ENCODE results near the gene TMEM233. TPM values are rescaled to one million over a fixed set of nuclear protein-coding genes. Genes with fewer than 3 reads are reported as not detected.
A peak's percentile ranks its signal among the peaks of the same experiment; 100 is the strongest.

TMEM233 gene
- total RNA-seq, 4 donors from 2014 or later = 0.17 to 0.91 (median 0.46) TPM

DNA sequence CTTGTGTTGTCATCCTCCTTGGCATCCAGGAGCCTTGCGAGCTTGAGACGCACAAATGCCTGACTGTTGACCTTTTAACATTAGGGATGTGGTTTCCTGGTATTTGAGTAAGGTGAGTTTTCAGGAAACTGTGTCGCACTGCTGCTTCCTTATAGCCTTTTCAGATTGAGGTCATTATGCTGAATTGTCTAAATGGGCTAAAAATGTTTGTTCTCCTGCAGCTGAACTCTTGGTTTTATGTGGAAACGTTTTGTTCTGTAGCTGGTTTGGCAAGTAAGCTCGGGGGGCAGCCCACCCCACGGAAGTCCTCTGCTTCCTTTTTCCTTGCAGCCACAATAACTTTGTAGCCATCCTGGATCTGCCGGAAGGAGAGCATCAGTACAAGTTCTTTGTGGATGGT is 80.1 kb downstream of the TMEM233 start:
- 71% methylated on average over 7 of the region's 7 CpGs for WGBS
- Histone ChIP-seq H3K4me3 (no peak overlapping the region), H3K27ac (replicated peaks in 1 of 4) (peak overlapping the region; percentile 38 to 68 (median 56)), H3K9me3 (no peaks in the 10 kb centered on the region), H3K4me1 (peaks cover 21 to 53% (median 30%) of the 10 kb centered on the region in 4 donors), H3K36me3 (peaks cover 60 to 79% (median 73%) of the 10 kb centered on the region in 4 donors), H3K27me3 (no peaks in the 10 kb centered on the region)
- no peak for DNase-seq (ENCODE audit: extremely low spot score)
- intact Hi-C loops (cut with DNase I) = no loop called here
- no peak for TF ChIP-seq EP300 (IDR thresholded peaks at IDR 0.05)
- TF ChIP-seq POLR2AphosphoS5 (IDR thresholded peaks at IDR 0.05) = peak; percentile 43 to 52

DNA sequence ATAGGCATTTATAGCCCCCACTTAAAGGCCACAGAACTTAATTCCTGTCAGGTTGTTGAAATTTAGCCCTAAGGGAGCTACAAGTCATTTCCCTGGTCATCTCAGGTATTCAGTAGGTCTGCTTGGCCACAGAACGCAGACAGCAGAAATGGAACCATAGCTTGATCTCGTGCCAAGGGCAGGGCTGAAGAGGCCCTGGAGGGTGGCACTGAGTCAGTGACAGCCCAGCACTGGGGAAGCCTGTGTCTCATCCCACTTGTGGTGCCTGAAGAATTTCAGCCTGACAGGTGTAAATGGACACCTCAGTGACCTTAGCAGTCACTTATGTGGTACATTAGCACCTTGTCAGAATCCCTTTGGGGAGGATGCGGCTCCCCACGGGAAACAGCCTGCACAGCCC is 81.0 kb downstream of the TMEM233 start:
- Histone ChIP-seq H3K9me3 (no peaks in the 10 kb centered on the region), H3K4me1 (peaks cover 17 to 47% (median 21%) of the 10 kb centered on the region in 4 donors), H3K36me3 (peaks cover 69 to 88% (median 82%) of the 10 kb centered on the region in 4 donors), H3K4me3 (no peak overlapping the region), H3K27ac (replicated peaks in 1 of 4) (peak overlapping the region; percentile 38 to 68 (median 56)), H3K27me3 (no peaks in the 10 kb centered on the region)
- intact Hi-C loops (cut with DNase I) = no loop called here
- no peak for DNase-seq (ENCODE audit: extremely low spot score)
- 81% methylated on average over 4 of the region's 4 CpGs for WGBS
- TF ChIP-seq, protein P1, sequence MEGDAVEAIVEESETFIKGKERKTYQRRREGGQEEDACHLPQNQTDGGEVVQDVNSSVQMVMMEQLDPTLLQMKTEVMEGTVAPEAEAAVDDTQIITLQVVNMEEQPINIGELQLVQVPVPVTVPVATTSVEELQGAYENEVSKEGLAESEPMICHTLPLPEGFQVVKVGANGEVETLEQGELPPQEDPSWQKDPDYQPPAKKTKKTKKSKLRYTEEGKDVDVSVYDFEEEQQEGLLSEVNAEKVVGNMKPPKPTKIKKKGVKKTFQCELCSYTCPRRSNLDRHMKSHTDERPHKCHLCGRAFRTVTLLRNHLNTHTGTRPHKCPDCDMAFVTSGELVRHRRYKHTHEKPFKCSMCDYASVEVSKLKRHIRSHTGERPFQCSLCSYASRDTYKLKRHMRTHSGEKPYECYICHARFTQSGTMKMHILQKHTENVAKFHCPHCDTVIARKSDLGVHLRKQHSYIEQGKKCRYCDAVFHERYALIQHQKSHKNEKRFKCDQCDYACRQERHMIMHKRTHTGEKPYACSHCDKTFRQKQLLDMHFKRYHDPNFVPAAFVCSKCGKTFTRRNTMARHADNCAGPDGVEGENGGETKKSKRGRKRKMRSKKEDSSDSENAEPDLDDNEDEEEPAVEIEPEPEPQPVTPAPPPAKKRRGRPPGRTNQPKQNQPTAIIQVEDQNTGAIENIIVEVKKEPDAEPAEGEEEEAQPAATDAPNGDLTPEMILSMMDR (IDR thresholded peaks at IDR 0.05) = no peak
- TF ChIP-seq EP300 (IDR thresholded peaks at IDR 0.05) (no peak), POLR2A (IDR thresholded peaks at IDR 0.05; ENCODE audit: low read depth) (no peak)

GRCh38 chr12:119676022-119676421 is 82.4 kb downstream of the TMEM233 start:
- intact Hi-C loops (cut with DNase I) = no loop called here
- no peak for DNase-seq (ENCODE audit: extremely low spot score)
- Histone ChIP-seq H3K27ac (replicated peaks in 1 of 4) (no peak overlapping the region), H3K27me3 (no peaks in the 10 kb centered on the region), H3K36me3 (peaks cover 81 to 100% (median 97%) of the 10 kb centered on the region in 4 donors), H3K4me1 (peaks cover 12 to 33% (median 13%) of the 10 kb centered on the region in 4 donors), H3K4me3 (no peak overlapping the region), H3K9me3 (no peaks in the 10 kb centered on the region)
- TF ChIP-seq, protein P1 (IDR thresholded peaks at IDR 0.05) = no peak
- TF ChIP-seq POLR2AphosphoS5 (IDR thresholded peaks at IDR 0.05) = no peak
- TF ChIP-seq POLR2A (IDR thresholded peaks at IDR 0.05; ENCODE audit: low read depth) = no peak
- TF ChIP-seq EP300 (IDR thresholded peaks at IDR 0.05) = no peak
- WGBS = 76% methylated on average over 9 of the region's 9 CpGs

DNA sequence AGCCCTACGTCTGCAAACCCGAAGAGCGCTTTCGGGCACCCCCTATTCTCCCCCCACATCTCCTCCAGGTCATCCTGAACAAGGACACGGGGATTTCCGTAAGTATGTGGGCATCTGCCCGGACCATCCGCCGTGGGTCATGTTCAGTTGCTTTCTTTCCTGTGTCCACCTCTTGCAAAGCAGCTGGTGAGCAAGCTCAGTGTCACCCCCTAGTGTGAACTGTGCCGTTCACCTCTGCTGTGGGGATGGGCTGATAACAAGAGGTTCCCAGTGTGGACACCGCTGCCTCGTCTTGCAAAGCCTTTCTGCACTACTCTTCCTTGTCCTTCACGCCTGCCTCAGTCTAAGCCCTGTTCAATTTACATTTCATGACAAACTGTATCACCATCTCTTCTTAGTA is 83.0 kb downstream of the TMEM233 start:
- intact Hi-C loops (cut with DNase I) = no loop called here
- TF ChIP-seq EP300 (IDR thresholded peaks at IDR 0.05) = no peak
- H3K27me3 ChIP-seq = no peaks in the 10 kb centered on the region
- H3K4me3 ChIP-seq = no peak overlapping the region
- peaks cover 8 to 32% (median 13%) of the 10 kb centered on the region in 4 donors for H3K4me1 ChIP-seq
- no peaks in the 10 kb centered on the region for H3K9me3 ChIP-seq
- no peak overlapping the region for H3K27ac ChIP-seq (replicated peaks in 1 of 4)
- no peak for DNase-seq (ENCODE audit: extremely low spot score)
- H3K36me3 ChIP-seq = peaks cover 87 to 100% (median 99%) of the 10 kb centered on the region in 4 donors
- WGBS = 89% methylated on average over 13 of the region's 13 CpGs

GRCh38 chr12:119678459-119678858 is 84.9 kb downstream of the TMEM233 start:
- H3K36me3 ChIP-seq = peaks cover 75 to 89% (median 87%) of the 10 kb centered on the region in 4 donors
- WGBS = 67% methylated on average over 7 of the region's 7 CpGs

More at GRCh38 chr12:119678459-119678858, 84.9 kb downstream of the TMEM233 start:
- no peak overlapping the region for H3K4me3 ChIP-seq
- H3K27me3 ChIP-seq = no peaks in the 10 kb centered on the region
- peaks cover 4 to 27% (median 15%) of the 10 kb centered on the region in 4 donors for H3K4me1 ChIP-seq
- intact Hi-C loops (cut with DNase I) = no loop called here
- TF ChIP-seq POLR2AphosphoS5 (IDR thresholded peaks at IDR 0.05) = no peak
- TF ChIP-seq POLR2A (IDR thresholded peaks at IDR 0.05; ENCODE audit: low read depth) = no peak
- TF ChIP-seq, protein P1 (IDR thresholded peaks at IDR 0.05) = no peak
- TF ChIP-seq EP300 (IDR thresholded peaks at IDR 0.05) = no peak
- no peaks in the 10 kb centered on the region for H3K9me3 ChIP-seq
- DNase-seq (ENCODE audit: extremely low spot score) = no peak
- no peak overlapping the region for H3K27ac ChIP-seq (replicated peaks in 1 of 4)
